Lower leg skin (tissue), 4 donors: Measurements from ENCODE around the gene BACE1-AS. TPM values are rescaled to one million over a fixed set of nuclear protein-coding genes. Genes with fewer than 3 reads are reported as not detected.
A peak's percentile ranks its signal among the peaks of the same experiment; 100 is the strongest.

Experiments
- DNase-seq, 2 donors: peaks; one replicate each; pipeline ENCODE4 v3.0.0-alpha.2; 2019; ENCODE audit warnings: low spot score in 2 of 2
- H3K4me3 ChIP-seq: fragments of 200-600 bp; sonication (generic); 2 replicates; pipeline ENCODE4 v1.5.1; 2017; ENCODE audit warnings: mild to moderate bottlenecking, low read depth; ENCODE audit not compliant: poor library complexity, severe bottlenecking
- CTCF ChIP-seq, 3 donors: fragments of 450-650 bp; IDR thresholded peaks; one replicate each; pipeline ENCODE4 v1.5.1; 2016; ENCODE audit warnings: antibody characterized with exemption in 3 of 3, mild to moderate bottlenecking in 3 of 3, moderate library complexity in 2 of 3
- POLR2A ChIP-seq, 2 donors: fragments of 450-650 bp; IDR thresholded peaks; one replicate each; pipeline ENCODE4 v1.6.1; 2016 to 2017; ENCODE audit warnings: antibody characterized with exemption in 2 of 2, mild to moderate bottlenecking in 1 of 2, moderate library complexity in 1 of 2
- WGBS, 2 donors: methylation state at CpG; one replicate each; pipeline ENCODE4 v1.1.5; 2018; 5-methylcytosine and 5-hydroxymethylcytosine counted together
- intact Hi-C: fragments of 100-400 bp; cut with DNase I; formaldehyde crosslinking; loops from one replicate; pipeline ENCODE4 v1.15.0; 2023; ENCODE audit warnings: low total_unique reads
- total RNA-seq, 4 donors: library from RNA; depleted of rRNA; stranded (reverse); fragments of >200 nt; gene quantifications; one replicate each; pipeline ENCODE4 v1.1.0, GENCODE V29; 2016

The BACE1-AS gene
- total RNA-seq, 4 donors from 2014 or later, result 2.7 to 5.8 (median 4.2) TPM

- WGBS, 2 donors, result 95 to 96% methylated on average over 3 of the region's 3 CpGs
- no peak for DNase-seq
- H3K4me3 ChIP-seq, result no peak overlapping the region
- intact Hi-C loops, result no loop called here
- no peak for TF ChIP-seq POLR2A (IDR thresholded peaks at IDR 0.05)
- TF ChIP-seq CTCF (IDR thresholded peaks at IDR 0.05), result no peak
Observed at GRCh38 chr11:117282956-117283355, 8.2 kb upstream of the BACE1-AS start.

- intact Hi-C loops, result no loop called here
- no peak overlapping the region for H3K4me3 ChIP-seq
- DNase-seq, result no peak
- TF ChIP-seq POLR2A (IDR thresholded peaks at IDR 0.05), result no peak
- no peak for TF ChIP-seq CTCF (IDR thresholded peaks at IDR 0.05)
- 95 to 98% methylated on average over 2 of the region's 2 CpGs for WGBS, 2 donors
Observed at GRCh38 chr11:117284053-117284452, 7.1 kb upstream of the BACE1-AS start.

GRCh38 chr11:117286588-117286987 lies 4.6 kb upstream of the BACE1-AS start:
- TF ChIP-seq CTCF (IDR thresholded peaks at IDR 0.05) (no peak), POLR2A (IDR thresholded peaks at IDR 0.05) (no peak)
- no peak overlapping the region for H3K4me3 ChIP-seq
- 70 to 82% methylated on average over 2 of the region's 2 CpGs for WGBS, 2 donors
- intact Hi-C loops, result no loop called here
- no peak for DNase-seq

GRCh38 chr11:117287668-117288067 lies 3.5 kb upstream of the BACE1-AS start:
- WGBS, 2 donors, result 90 to 91% methylated on average over 3 of the region's 3 CpGs
- no peak overlapping the region for H3K4me3 ChIP-seq
- TF ChIP-seq POLR2A (IDR thresholded peaks at IDR 0.05) (no peak), CTCF (IDR thresholded peaks at IDR 0.05) (no peak)
- DNase-seq, result peak in 1 of 2 donors; percentile 3
- intact Hi-C loops, result no loop called here

- WGBS, 2 donors, result 75 to 86% methylated on average over 1 of the region's 1 CpG
- no peak for TF ChIP-seq CTCF (IDR thresholded peaks at IDR 0.05)
- no peak for TF ChIP-seq POLR2A (IDR thresholded peaks at IDR 0.05)
- no peak overlapping the region for H3K4me3 ChIP-seq
- no peak for DNase-seq
- intact Hi-C loops, result no loop called here
Observed at GRCh38 chr11:117289795-117290194, 1.4 kb upstream of the BACE1-AS start.

GRCh38 chr11:117292616-117293015 lies 1.5 kb downstream of the BACE1-AS start:
- intact Hi-C loops, result no loop called here
- TF ChIP-seq CTCF (IDR thresholded peaks at IDR 0.05) (no peak), POLR2A (IDR thresholded peaks at IDR 0.05) (no peak)
- peak in 1 of 2 donors; percentile 4 for DNase-seq
- no peak overlapping the region for H3K4me3 ChIP-seq
- 100% methylated on average over 2 of the region's 2 CpGs for WGBS, 2 donors
